Lower leg skin (tissue), 3 donors: ENCODE measurements around the gene PAXIP1.

Experiments used
- POLR2A ChIP-seq, 2 donors: fragments of 450-650 bp; IDR thresholded peaks; one replicate each; pipeline ENCODE4 v1.6.1; 2016 to 2017; ENCODE audit warnings: antibody characterized with exemption in 2 of 2, mild to moderate bottlenecking in 1 of 2, moderate library complexity in 1 of 2
- TF ChIP-seq, protein P1 (sequence below), 3 donors: fragments of 450-650 bp; IDR thresholded peaks; one replicate each; pipeline ENCODE4 v1.5.1; 2016; ENCODE audit warnings: antibody characterized with exemption in 3 of 3, mild to moderate bottlenecking in 3 of 3, moderate library complexity in 2 of 3

DNA sequence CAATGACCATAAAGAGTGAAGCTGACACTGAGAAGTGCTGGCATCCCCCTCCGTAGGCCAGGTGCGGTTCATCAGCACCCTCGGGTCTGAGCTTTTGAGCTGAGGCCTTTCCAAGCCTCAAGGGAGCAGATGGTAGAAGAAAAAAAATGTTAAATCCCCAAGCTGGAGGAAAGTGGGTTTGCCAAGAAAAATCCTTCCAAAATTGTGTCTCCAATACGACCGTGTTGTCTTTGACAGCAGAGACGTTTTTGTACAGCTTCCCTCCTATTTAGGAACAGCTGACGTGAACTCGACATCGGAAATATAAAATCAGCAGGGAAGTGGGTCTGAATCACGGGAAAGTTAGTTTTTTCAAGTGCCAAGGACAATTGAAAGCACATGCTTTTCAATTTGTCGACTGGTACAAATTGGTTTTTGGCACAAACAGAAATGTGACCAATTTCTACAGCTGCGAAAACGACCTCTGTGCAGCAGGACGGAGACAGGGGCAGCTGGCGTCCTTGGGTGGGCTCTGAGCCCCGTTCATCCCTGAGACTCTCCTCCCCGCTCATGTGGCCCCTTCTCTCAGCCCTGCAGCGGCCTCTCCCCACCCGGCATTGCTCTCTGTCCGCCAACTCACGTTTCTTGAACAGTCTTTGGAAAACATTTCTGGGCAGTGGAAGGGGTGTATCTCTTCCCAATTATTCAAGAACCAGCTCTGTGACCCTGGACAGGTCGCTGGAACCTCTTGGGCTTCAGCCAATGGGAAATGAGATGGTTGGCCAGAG, 89.9 kb downstream of the PAXIP1 start:
- TF ChIP-seq, protein P1, sequence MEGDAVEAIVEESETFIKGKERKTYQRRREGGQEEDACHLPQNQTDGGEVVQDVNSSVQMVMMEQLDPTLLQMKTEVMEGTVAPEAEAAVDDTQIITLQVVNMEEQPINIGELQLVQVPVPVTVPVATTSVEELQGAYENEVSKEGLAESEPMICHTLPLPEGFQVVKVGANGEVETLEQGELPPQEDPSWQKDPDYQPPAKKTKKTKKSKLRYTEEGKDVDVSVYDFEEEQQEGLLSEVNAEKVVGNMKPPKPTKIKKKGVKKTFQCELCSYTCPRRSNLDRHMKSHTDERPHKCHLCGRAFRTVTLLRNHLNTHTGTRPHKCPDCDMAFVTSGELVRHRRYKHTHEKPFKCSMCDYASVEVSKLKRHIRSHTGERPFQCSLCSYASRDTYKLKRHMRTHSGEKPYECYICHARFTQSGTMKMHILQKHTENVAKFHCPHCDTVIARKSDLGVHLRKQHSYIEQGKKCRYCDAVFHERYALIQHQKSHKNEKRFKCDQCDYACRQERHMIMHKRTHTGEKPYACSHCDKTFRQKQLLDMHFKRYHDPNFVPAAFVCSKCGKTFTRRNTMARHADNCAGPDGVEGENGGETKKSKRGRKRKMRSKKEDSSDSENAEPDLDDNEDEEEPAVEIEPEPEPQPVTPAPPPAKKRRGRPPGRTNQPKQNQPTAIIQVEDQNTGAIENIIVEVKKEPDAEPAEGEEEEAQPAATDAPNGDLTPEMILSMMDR (IDR thresholded peaks at IDR 0.05): no peak
- TF ChIP-seq POLR2A (IDR thresholded peaks at IDR 0.05): no peak
